SK-N-SH (cell line): Measurements from ENCODE around the gene HOXC5. TPM values are rescaled to one million over a fixed set of nuclear protein-coding genes. Genes with fewer than 3 reads are reported as not detected.
A peak's percentile ranks its signal among the peaks of the same experiment; 100 is the strongest.

Source experiments
- CTCF ChIA-PET: fragments of 300-600, 350-600 bp; formaldehyde crosslinking; extraction: SDS; loops from one replicate; lab custom pipeline; 2021; lab: Yijun Ruan, JAX
- POLR2A ChIA-PET: fragments of 350-600 bp; sonication (Branson Sonifier 250); formaldehyde crosslinking; extraction: SDS; loops from one replicate; lab custom pipeline; 2020; ENCODE audit warnings: antibody characterized with exemption, inconsistent platforms; lab: Yijun Ruan, JAX
- DNase-seq: peaks from one replicate; pipeline ENCODE4 v3.0.0; 2012
- H2AFZ ChIP-seq: fragments of 200-600 bp; sonication (generic); 2 replicates; pipeline ENCODE4 v1.8.1; 2016; ENCODE audit warnings: antibody characterized with exemption, mild to moderate bottlenecking, low read depth
- H3F3A ChIP-seq: fragments of 200-600 bp; sonication (generic); replicated peaks from 2 replicates; pipeline ENCODE3; 2016; ENCODE audit warnings: antibody characterized with exemption, mild to moderate bottlenecking; ENCODE audit not compliant: insufficient read depth
- H3K27ac ChIP-seq, 2 experiments: fragments of 200-500 bp in 1 of 2; fragments of 200-600 bp in 1 of 2; sonication (Bioruptor generic) in 1 of 2; sonication (generic), shearing (Covaris generic) in 1 of 2; 2 replicates each; pipeline versions ENCODE4 v1.5.1 to v1.6.1; 2014 to 2016; ENCODE audit warnings: low read depth in 2 of 2, inconsistent platforms in 1 of 2, low read length in 1 of 2, mild to moderate bottlenecking in 1 of 2, mixed read lengths in 1 of 2
- H3K27me3 ChIP-seq: fragments of 200-600 bp; sonication (generic), shearing (Covaris generic); 2 replicates; pipeline ENCODE4 v1.6.1; 2016; ENCODE audit warnings: mixed run types; ENCODE audit not compliant: insufficient read depth
- H3K36me3 ChIP-seq, 2 experiments: fragments of 200-500 bp in 1 of 2; fragments of 200-600 bp in 1 of 2; sonication (Bioruptor generic) in 1 of 2; sonication (generic) in 1 of 2; replicated peaks in 1 of 2; 2 replicates each; pipeline versions ENCODE3 to v1.5.1; 2014 to 2016; ENCODE audit warnings: low read length in 1 of 2, mild to moderate bottlenecking in 1 of 2; ENCODE audit not compliant: insufficient read depth in 2 of 2, control insufficient read depth in 1 of 2
- H3K4me1 ChIP-seq, 2 experiments: fragments of 200-500 bp in 1 of 2; fragments of 200-600 bp in 1 of 2; sonication (Bioruptor generic) in 1 of 2; sonication (generic), shearing (Covaris generic) in 1 of 2; 2 replicates each; pipeline versions ENCODE4 v1.5.1 to v1.6.1; 2014 to 2016; ENCODE audit warnings: low read depth in 1 of 2, low read length in 1 of 2, mixed run types in 1 of 2; ENCODE audit not compliant: insufficient read depth in 2 of 2, control insufficient read depth in 1 of 2
- H3K4me2 ChIP-seq: fragments of 200-600 bp; sonication (generic), shearing (Covaris generic); 2 replicates; pipeline ENCODE4 v1.6.1; 2017; ENCODE audit warnings: mixed run types
- H3K4me3 ChIP-seq, 2 experiments: fragments of 200-500 bp in 1 of 2; fragments of 200-600 bp in 1 of 2; sonication (Bioruptor generic) in 1 of 2; sonication (generic), shearing (Covaris generic) in 1 of 2; 2 replicates each; pipeline versions ENCODE4 v1.5.1 to v1.8.1; 2014 to 2016; ENCODE audit warnings: low read depth in 2 of 2, inconsistent platforms in 1 of 2, low read length in 1 of 2, mild to moderate bottlenecking in 1 of 2, mixed read lengths in 1 of 2, moderate library complexity in 1 of 2
- H3K79me2 ChIP-seq: fragments of 200-600 bp; sonication (generic); 2 replicates; pipeline ENCODE4 v1.8.1; 2017; ENCODE audit warnings: mild to moderate bottlenecking; ENCODE audit not compliant: insufficient read depth
- H3K9ac ChIP-seq: fragments of 200-600 bp; sonication (generic); 2 replicates; pipeline ENCODE4 v1.6.1; 2017; ENCODE audit warnings: mixed run types
- H3K9me2 ChIP-seq: fragments of 200-600 bp; sonication (generic); 2 replicates; pipeline ENCODE4 v1.6.1; 2017; ENCODE audit warnings: mixed run types
- H3K9me3 ChIP-seq: fragments of 200-600 bp; sonication (generic); 2 replicates; pipeline ENCODE4 v1.6.1; 2017; ENCODE audit warnings: mixed run types, mild to moderate bottlenecking, moderate library complexity
- H4K20me1 ChIP-seq: fragments of 200-600 bp; sonication (generic); 2 replicates; pipeline ENCODE4 v1.6.1; 2017; ENCODE audit warnings: mild to moderate bottlenecking, mixed run types; ENCODE audit not compliant: insufficient read depth
- CHD2 ChIP-seq: fragments of 150-350 bp; IDR thresholded peaks from 2 replicates; pipeline ENCODE4 v1.6.1; 2018; ENCODE audit warnings: low read length; ENCODE audit not compliant: partially characterized antibody
- ELF1 ChIP-seq: IDR thresholded peaks from 2 replicates; pipeline ENCODE4 v1.4.0; 2012
- EP300 ChIP-seq, 2 experiments: IDR thresholded peaks; 2 replicates each; pipeline versions ENCODE4 v1.4.0 to v1.6.1; 2012; ENCODE audit warnings: borderline replicate concordance in 1 of 2, low read depth in 1 of 2, low read length in 1 of 2
- FOSL2 ChIP-seq: IDR thresholded peaks from 2 replicates; pipeline ENCODE4 v1.4.0; 2012; ENCODE audit warnings: low read depth, mild to moderate bottlenecking, moderate library complexity, borderline replicate concordance
- FOXM1 ChIP-seq: IDR thresholded peaks from 2 replicates; pipeline ENCODE4 v1.4.0; 2012; ENCODE audit warnings: low read depth, mild to moderate bottlenecking
- GATA2 ChIP-seq: sonication (generic); formaldehyde crosslinking; IDR thresholded peaks from 2 replicates; pipeline ENCODE4 v1.5.0; 2020; ENCODE audit warnings: mild to moderate bottlenecking, missing genetic modification reagents
- JUND ChIP-seq: IDR thresholded peaks from 2 replicates; pipeline ENCODE4 v1.4.0; 2012
- MEF2A ChIP-seq: IDR thresholded peaks from 2 replicates; pipeline ENCODE4 v1.4.0; 2012; ENCODE audit warnings: low read depth, borderline replicate concordance
- MXI1 ChIP-seq: IDR thresholded peaks from 2 replicates; pipeline ENCODE4 v1.6.1; 2012; ENCODE audit warnings: mild to moderate bottlenecking, low read depth, low read length, improper control_type of control experiment
- NRF1 ChIP-seq: IDR thresholded peaks from 2 replicates; pipeline ENCODE4 v1.6.1; 2012; ENCODE audit warnings: low read depth, mild to moderate bottlenecking, low read length
- POLR2AphosphoS5 ChIP-seq: IDR thresholded peaks from 2 replicates; pipeline ENCODE4 v1.6.1; 2012; ENCODE audit warnings: low read depth, low read length
- RCOR1 ChIP-seq: fragments of 150-350 bp; IDR thresholded peaks from 2 replicates; pipeline ENCODE4 v1.6.1; 2017; ENCODE audit warnings: antibody characterized with exemption, low read length
- RFX5 ChIP-seq: IDR thresholded peaks from 2 replicates; pipeline ENCODE4 v1.6.1; 2012; ENCODE audit warnings: mild to moderate bottlenecking, improper control_type of control experiment, low read length
- RXRA ChIP-seq: IDR thresholded peaks from 2 replicates; pipeline ENCODE4 v1.4.0; 2012; ENCODE audit warnings: low read depth, mild to moderate bottlenecking, borderline replicate concordance
- SMC3 ChIP-seq: IDR thresholded peaks from 2 replicates; pipeline ENCODE4 v1.6.1; 2012; ENCODE audit warnings: low read depth, low read length, improper control_type of control experiment
- TAF1 ChIP-seq: IDR thresholded peaks from 2 replicates; pipeline ENCODE4 v1.6.1; 2012; ENCODE audit warnings: low read depth, mild to moderate bottlenecking, low read length, moderate library complexity, borderline replicate concordance
- TCF12 ChIP-seq: IDR thresholded peaks from 2 replicates; pipeline ENCODE4 v1.4.0; 2012
- TEAD4 ChIP-seq: IDR thresholded peaks from 2 replicates; pipeline ENCODE4 v1.4.0; 2012; ENCODE audit warnings: mild to moderate bottlenecking, borderline replicate concordance; ENCODE audit not compliant: insufficient read depth
- YY1 ChIP-seq: IDR thresholded peaks from 2 replicates; pipeline ENCODE4 v1.4.0; 2012; ENCODE audit warnings: low read depth, mild to moderate bottlenecking
- WGBS: methylation state at CpG from one replicate; pipeline ENCODE4 v1.1.6; 2017; ENCODE audit warnings: low lambda C conversion rate; 5-methylcytosine and 5-hydroxymethylcytosine counted together
- polyA plus RNA-seq, 3 experiments: library from polyadenylated mRNA; depleted of rRNA; stranded (reverse); fragments of >200 nt; gene quantifications; 2 replicates each; pipeline ENCODE4 v1.2.3, GENCODE V29; 2012
- TF ChIP-seq, protein P1 (sequence below): IDR thresholded peaks from 2 replicates; pipeline ENCODE4 v1.6.1; 2012; ENCODE audit warnings: mild to moderate bottlenecking, low read depth, low read length, moderate library complexity
- TF ChIP-seq, protein P2 (sequence below): IDR thresholded peaks from 2 replicates; pipeline ENCODE4; 2012
- TF ChIP-seq, protein P3 (sequence below): IDR thresholded peaks from 2 replicates; pipeline ENCODE4 v1.4.0; 2012; ENCODE audit warnings: low read depth
- TF ChIP-seq, protein P4 (sequence below): IDR thresholded peaks from 2 replicates; pipeline ENCODE4 v1.4.0; 2012; ENCODE audit warnings: low read depth, borderline replicate concordance
- TF ChIP-seq, protein P5 (sequence below): IDR thresholded peaks from 2 replicates; pipeline ENCODE4 v1.4.0; 2012; ENCODE audit warnings: low read depth, borderline replicate concordance
- TF ChIP-seq, protein P6 (sequence below): fragments of 150-350 bp; IDR thresholded peaks from 2 replicates; pipeline ENCODE4 v1.6.1; 2017; ENCODE audit warnings: antibody characterized with exemption, low read length, low read depth, borderline replicate concordance

The HOXC5 gene
- polyA plus RNA-seq (2012; rRNA removed) = 1.5 and 2.1 TPM in 2 replicates
- polyA plus RNA-seq (2012; cell fraction: cytosol; rRNA removed) = 1.2 and 1.8 TPM in 2 replicates
- polyA plus RNA-seq (2012; cell fraction: nucleus; rRNA removed) = 1.7 and 2.3 TPM in 2 replicates

DNA sequence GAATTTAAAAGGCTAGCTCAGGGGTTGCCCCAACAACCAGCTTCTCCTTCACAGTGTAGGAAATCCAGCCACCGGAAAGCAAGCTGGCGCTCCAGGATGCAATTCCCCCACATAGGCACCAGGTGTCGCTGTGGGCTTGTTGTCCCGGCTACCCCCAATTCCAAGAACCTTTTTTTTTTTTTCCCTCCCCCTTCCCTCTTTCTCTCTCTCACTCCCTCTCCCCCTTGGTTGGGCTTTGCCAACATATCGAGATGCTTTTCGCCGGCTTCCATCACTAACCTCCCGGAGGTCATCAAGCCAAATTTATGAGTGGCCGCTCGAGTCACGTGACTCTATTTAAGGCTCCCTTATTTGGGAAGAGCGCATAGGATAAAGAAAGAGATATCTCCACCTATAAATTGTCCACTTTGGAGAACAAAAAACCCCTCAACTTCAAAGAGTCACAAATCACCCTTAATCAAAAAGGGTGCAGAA, at the start of gene HOXC5:
HOXC5 (plus strand) TSS at position 424 of the 474 bp plus-strand sequence. CDS start 73 bp downstream, outside the sequence.
- no peaks in the 10 kb centered on the region for H3K27me3 ChIP-seq
- no peaks in the 10 kb centered on the region for H3K9me3 ChIP-seq
- no peaks in the 10 kb centered on the region for H3K9me2 ChIP-seq
- peak within 1 kb of the TSS; percentile 52 to 60 for H3K4me3 ChIP-seq
- H2AFZ ChIP-seq = peak within 1 kb of the TSS; percentile 81
- H3K36me3 ChIP-seq = no peaks in the 10 kb centered on the region
- 4% methylated on average over 12 of the region's 12 CpGs for WGBS
- H3F3A ChIP-seq = peaks cover 8% of the 10 kb centered on the region
- ChIA-PET CTCF (interaction anchor here (0.6 to 23.2 kb wide), 38 partner anchors 8 to 355 kb away, joined by 3 to 548 read pairs (median 6); partner anchors contain the start of genes HOXC10, HOXC4, HOXC8 and HOXC9), POLR2A (interaction anchor here (0.5 to 2.2 kb wide), 12 partner anchors 15 to 248 kb away, joined by 3 to 18 read pairs (median 4); partner anchors contain the start of genes CBX5, HNRNPA1, HOXC4 and SMUG1)
- H3K79me2 ChIP-seq = no peaks in the 10 kb centered on the region
- H3K4me1 ChIP-seq = peaks cover 0 to 41% of the 10 kb centered on the region in 2 experiments; a peak in 1 of 4 replicates
- H4K20me1 ChIP-seq = no peaks in the 10 kb centered on the region
- H3K27ac ChIP-seq = peak within 1 kb of the TSS in 1 of 2 experiments; percentile 93; a peak in 3 of 4 replicates
- DNase-seq = peak; percentile 93
- H3K4me2 ChIP-seq = peak within 1 kb of the TSS; percentile 74
- H3K9ac ChIP-seq = peak within 1 kb of the TSS; percentile 55; the same call in 1 of the 2 replicates
- no peak for TF ChIP-seq FOSL2
- TF ChIP-seq, protein P1, sequence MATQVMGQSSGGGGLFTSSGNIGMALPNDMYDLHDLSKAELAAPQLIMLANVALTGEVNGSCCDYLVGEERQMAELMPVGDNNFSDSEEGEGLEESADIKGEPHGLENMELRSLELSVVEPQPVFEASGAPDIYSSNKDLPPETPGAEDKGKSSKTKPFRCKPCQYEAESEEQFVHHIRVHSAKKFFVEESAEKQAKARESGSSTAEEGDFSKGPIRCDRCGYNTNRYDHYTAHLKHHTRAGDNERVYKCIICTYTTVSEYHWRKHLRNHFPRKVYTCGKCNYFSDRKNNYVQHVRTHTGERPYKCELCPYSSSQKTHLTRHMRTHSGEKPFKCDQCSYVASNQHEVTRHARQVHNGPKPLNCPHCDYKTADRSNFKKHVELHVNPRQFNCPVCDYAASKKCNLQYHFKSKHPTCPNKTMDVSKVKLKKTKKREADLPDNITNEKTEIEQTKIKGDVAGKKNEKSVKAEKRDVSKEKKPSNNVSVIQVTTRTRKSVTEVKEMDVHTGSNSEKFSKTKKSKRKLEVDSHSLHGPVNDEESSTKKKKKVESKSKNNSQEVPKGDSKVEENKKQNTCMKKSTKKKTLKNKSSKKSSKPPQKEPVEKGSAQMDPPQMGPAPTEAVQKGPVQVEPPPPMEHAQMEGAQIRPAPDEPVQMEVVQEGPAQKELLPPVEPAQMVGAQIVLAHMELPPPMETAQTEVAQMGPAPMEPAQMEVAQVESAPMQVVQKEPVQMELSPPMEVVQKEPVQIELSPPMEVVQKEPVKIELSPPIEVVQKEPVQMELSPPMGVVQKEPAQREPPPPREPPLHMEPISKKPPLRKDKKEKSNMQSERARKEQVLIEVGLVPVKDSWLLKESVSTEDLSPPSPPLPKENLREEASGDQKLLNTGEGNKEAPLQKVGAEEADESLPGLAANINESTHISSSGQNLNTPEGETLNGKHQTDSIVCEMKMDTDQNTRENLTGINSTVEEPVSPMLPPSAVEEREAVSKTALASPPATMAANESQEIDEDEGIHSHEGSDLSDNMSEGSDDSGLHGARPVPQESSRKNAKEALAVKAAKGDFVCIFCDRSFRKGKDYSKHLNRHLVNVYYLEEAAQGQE = no peak
- no peak for TF ChIP-seq FOXM1
- TF ChIP-seq TAF1 = peak; percentile 38; the same call in 1 of the 2 replicates
- TF ChIP-seq EP300 (IDR thresholded peaks at IDR 0.05; ENCODE audit: borderline replicate concordance in 1 of 2, low read depth in 1 of 2, low read length in 1 of 2) = 0 out of 4 replicates have a peak, but pooled peaks of 1 of the 2 experiments have one; percentile 32
- no peak for TF ChIP-seq JUND
- TF ChIP-seq MXI1 = peak; percentile 49; the same call in 1 of the 2 replicates
- TF ChIP-seq, protein P2, sequence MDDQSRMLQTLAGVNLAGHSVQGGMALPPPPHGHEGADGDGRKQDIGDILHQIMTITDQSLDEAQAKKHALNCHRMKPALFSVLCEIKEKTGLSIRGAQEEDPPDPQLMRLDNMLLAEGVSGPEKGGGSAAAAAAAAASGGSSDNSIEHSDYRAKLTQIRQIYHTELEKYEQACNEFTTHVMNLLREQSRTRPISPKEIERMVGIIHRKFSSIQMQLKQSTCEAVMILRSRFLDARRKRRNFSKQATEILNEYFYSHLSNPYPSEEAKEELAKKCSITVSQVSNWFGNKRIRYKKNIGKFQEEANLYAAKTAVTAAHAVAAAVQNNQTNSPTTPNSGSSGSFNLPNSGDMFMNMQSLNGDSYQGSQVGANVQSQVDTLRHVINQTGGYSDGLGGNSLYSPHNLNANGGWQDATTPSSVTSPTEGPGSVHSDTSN = no peak
- peak; percentile 57; the same call in 1 of the 2 replicates for TF ChIP-seq RFX5
- TF ChIP-seq, protein P3, sequence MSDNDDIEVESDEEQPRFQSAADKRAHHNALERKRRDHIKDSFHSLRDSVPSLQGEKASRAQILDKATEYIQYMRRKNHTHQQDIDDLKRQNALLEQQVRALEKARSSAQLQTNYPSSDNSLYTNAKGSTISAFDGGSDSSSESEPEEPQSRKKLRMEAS = no peak
- no peak for TF ChIP-seq RXRA
- TF ChIP-seq, protein P4, sequence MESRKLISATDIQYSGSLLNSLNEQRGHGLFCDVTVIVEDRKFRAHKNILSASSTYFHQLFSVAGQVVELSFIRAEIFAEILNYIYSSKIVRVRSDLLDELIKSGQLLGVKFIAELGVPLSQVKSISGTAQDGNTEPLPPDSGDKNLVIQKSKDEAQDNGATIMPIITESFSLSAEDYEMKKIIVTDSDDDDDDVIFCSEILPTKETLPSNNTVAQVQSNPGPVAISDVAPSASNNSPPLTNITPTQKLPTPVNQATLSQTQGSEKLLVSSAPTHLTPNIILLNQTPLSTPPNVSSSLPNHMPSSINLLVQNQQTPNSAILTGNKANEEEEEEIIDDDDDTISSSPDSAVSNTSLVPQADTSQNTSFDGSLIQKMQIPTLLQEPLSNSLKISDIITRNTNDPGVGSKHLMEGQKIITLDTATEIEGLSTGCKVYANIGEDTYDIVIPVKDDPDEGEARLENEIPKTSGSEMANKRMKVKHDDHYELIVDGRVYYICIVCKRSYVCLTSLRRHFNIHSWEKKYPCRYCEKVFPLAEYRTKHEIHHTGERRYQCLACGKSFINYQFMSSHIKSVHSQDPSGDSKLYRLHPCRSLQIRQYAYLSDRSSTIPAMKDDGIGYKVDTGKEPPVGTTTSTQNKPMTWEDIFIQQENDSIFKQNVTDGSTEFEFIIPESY = no peak
- no peak for TF ChIP-seq TCF12
- no peak for TF ChIP-seq GATA2 (CRISPR knock-in tag)
- no peak for TF ChIP-seq TEAD4
- peak; percentile 38; the same call in 1 of the 2 replicates for TF ChIP-seq RCOR1
- no peak for TF ChIP-seq YY1
- TF ChIP-seq SMC3 = peak; percentile 98
- TF ChIP-seq, protein P5, sequence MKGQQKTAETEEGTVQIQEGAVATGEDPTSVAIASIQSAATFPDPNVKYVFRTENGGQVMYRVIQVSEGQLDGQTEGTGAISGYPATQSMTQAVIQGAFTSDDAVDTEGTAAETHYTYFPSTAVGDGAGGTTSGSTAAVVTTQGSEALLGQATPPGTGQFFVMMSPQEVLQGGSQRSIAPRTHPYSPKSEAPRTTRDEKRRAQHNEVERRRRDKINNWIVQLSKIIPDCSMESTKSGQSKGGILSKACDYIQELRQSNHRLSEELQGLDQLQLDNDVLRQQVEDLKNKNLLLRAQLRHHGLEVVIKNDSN = peak; percentile 90
- TF ChIP-seq NRF1 = 0 out of 2 replicates have a peak, but pooled peaks have one; percentile 27
- TF ChIP-seq POLR2AphosphoS5 = no peak
- no peak for TF ChIP-seq ELF1
- TF ChIP-seq, protein P6, sequence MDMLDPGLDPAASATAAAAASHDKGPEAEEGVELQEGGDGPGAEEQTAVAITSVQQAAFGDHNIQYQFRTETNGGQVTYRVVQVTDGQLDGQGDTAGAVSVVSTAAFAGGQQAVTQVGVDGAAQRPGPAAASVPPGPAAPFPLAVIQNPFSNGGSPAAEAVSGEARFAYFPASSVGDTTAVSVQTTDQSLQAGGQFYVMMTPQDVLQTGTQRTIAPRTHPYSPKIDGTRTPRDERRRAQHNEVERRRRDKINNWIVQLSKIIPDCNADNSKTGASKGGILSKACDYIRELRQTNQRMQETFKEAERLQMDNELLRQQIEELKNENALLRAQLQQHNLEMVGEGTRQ = peak; percentile 37; the same call in 1 of the 2 replicates
- TF ChIP-seq CHD2 = peak; percentile 79
- no peak for TF ChIP-seq MEF2A
